Upper lobe of left lung (tissue), 4 donors: ENCODE data around the gene ATF6.

Experiments used
- CTCF ChIP-seq, 6 experiments: fragments of 450-650 bp in 4 of 6; fragments of 200-600 bp in 2 of 6; sonication (generic) in 2 of 6; IDR thresholded peaks; one replicate each; pipeline ENCODE4 v1.5.1; 2016 to 2019; ENCODE audit warnings: antibody characterized with exemption in 6 of 6
- POLR2A ChIP-seq, 4 donors: fragments of 450-650 bp; IDR thresholded peaks; one replicate each; pipeline ENCODE4 v1.5.1; 2016 to 2017; ENCODE audit warnings: antibody characterized with exemption in 4 of 4, mild to moderate bottlenecking in 2 of 4
- POLR2AphosphoS5 ChIP-seq, 2 donors: sonication (generic); formaldehyde crosslinking; IDR thresholded peaks; one replicate each; pipeline ENCODE4 v1.5.1; 2017; ENCODE audit warnings: antibody characterized with exemption in 2 of 2

- TF ChIP-seq CTCF (IDR thresholded peaks at IDR 0.05) (no peak), POLR2A (IDR thresholded peaks at IDR 0.05) (no peak), POLR2AphosphoS5 (IDR thresholded peaks at IDR 0.05) (no peak)
Observed at GRCh38 chr1:161887730-161888287, 121.7 kb downstream of the ATF6 start.
